Activated naive CD4-positive, alpha-beta T cell treated with anti-CD3 and anti-CD28 coated beads, Interleukin-2, amount 50 U/mL, for 16 hours (primary cell): Measurements from ENCODE around the gene RPL13A.
A peak's percentile ranks its signal among the peaks of the same experiment; 100 is the strongest.

Experiments used
- DNase-seq: peaks from one replicate; pipeline ENCODE4 v3.0.0-alpha.2; 2020

RPL13A gene

GRCh38 chr19:49512970-49513745 is 25.8 kb downstream of the RPL13A start:
- peak; percentile 43 for DNase-seq

GRCh38 chr19:49513746-49514118 is 26.3 kb downstream of the RPL13A start:
- no peak for DNase-seq

GRCh38 chr19:49514151-49514550 is 26.7 kb downstream of the RPL13A start:
- no peak for DNase-seq

- DNase-seq, result no peak
These were observed 28.4 kb downstream of the RPL13A start for GRCh38 chr19:49515767-49516166.

GRCh38 chr19:49518033-49518432 is 30.6 kb downstream of the RPL13A start:
- no peak for DNase-seq

GRCh38 chr19:49520705-49521319 is 33.4 kb downstream of the RPL13A start:
- DNase-seq, result no peak

- no peak for DNase-seq
These were observed 37.5 kb downstream of the RPL13A start for GRCh38 chr19:49524812-49525455.

- no peak for DNase-seq
These were observed 40.9 kb downstream of the RPL13A start for GRCh38 chr19:49528211-49528771.

- DNase-seq, result no peak
These were observed 43.3 kb downstream of the RPL13A start for GRCh38 chr19:49530708-49531107.

GRCh38 chr19:49533551-49534488 is 46.4 kb downstream of the RPL13A start:
- DNase-seq, result peak; percentile 87

GRCh38 chr19:49534632-49535385 is 47.4 kb downstream of the RPL13A start:
- DNase-seq, result no peak

GRCh38 chr19:49536921-49537462 is 49.6 kb downstream of the RPL13A start:
- no peak for DNase-seq

GRCh38 chr19:49538643-49539042 is 51.2 kb downstream of the RPL13A start:
- no peak for DNase-seq

- no peak for DNase-seq
These were observed 52.0 kb downstream of the RPL13A start for GRCh38 chr19:49539192-49539952.
